COR-L47 (cell line): ENCODE results near the gene BCL2L1.

Source experiments
- DNase-seq: peaks from one replicate; lab custom pipeline; 2025; lab: John Stamatoyannopoulos, UW

BCL2L1 gene

DNA sequence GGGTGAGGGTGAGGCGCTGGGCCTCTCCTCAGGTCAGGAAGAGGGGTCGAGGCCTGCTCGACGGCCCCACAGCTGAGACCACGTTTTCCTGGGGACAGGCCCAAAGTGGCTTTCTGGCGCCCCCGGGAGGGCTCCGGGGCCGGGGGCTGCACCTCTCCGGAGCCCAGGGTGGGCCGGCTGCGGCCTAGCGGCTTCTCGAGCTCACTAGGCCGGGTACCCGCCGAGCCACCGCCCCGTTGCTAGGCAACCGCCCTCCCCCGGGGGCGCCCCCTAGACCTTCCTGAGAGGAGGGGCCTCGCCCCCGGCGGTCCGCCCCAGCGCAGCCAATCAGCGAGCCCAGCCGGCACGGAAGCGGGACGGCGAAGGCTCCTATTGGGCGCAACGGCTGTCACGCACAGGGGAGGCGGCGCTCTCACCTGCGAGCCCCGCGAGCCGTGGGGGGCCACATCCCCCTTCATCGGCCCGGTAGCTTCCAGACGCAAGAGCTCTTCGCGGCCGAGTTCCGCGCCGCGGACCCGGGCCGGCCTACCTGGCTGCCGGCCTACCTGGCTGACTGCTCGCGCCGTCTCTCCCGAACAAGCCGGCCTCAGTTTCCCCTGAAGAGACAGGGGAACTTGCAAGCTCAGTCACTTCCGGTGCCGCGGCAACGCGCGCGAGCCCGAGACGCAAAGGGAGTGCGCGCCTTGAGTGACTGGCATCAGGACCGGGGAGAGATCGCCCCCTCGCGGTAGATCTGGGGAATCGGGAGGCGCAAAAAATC lies 831 bp upstream of the BCL2L1 start:
- peak; percentile 98 for DNase-seq

DNA sequence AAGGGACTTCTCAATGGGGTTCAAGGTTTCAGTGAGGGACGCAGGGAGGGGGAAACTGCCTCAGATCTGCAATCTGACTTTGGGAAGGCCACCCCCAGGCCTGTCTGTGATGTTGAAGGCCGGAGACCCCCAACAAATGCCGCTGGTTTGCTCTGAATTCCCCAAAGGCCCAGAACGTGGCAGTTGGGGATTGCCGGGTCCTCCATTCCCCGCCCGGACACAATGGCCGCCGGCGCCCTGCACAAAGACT lies 326 bp upstream of the BCL2L1 start:
- no peak for DNase-seq

DNA sequence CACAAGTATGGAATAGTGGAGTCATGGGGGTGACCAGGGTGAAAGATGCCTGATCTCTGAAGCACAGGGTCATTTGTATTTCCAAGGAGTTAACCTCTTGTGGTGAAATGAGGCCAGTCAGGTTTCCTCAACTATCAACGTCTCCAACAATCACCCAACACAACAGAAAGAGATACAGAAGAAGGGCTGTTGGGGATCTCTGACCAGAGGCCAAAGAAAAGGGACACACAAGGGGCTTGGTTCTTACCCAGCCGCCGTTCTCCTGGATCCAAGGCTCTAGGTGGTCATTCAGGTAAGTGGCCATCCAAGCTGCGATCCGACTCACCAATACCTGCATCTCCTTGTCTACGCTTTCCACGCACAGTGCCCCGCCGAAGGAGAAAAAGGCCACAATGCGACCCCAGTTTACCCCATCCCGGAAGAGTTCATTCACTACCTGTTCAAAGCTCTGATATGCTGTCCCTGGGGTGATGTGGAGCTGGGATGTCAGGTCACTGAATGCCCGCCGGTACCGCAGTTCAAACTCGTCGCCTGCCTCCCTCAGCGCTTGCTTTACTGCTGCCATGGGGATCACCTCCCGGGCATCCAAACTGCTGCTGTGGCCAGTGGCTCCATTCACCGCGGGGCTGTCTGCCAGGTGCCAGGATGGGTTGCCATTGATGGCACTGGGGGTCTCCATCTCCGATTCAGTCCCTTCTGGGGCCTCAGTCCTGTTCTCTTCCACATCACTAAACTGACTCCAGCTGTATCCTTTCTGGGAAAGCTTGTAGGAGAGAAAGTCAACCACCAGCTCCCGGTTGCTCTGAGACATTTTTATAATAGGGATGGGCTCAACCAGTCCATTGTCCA lies 1.0 kb downstream of the BCL2L1 start:
- DNase-seq: peak; percentile 28

DNA sequence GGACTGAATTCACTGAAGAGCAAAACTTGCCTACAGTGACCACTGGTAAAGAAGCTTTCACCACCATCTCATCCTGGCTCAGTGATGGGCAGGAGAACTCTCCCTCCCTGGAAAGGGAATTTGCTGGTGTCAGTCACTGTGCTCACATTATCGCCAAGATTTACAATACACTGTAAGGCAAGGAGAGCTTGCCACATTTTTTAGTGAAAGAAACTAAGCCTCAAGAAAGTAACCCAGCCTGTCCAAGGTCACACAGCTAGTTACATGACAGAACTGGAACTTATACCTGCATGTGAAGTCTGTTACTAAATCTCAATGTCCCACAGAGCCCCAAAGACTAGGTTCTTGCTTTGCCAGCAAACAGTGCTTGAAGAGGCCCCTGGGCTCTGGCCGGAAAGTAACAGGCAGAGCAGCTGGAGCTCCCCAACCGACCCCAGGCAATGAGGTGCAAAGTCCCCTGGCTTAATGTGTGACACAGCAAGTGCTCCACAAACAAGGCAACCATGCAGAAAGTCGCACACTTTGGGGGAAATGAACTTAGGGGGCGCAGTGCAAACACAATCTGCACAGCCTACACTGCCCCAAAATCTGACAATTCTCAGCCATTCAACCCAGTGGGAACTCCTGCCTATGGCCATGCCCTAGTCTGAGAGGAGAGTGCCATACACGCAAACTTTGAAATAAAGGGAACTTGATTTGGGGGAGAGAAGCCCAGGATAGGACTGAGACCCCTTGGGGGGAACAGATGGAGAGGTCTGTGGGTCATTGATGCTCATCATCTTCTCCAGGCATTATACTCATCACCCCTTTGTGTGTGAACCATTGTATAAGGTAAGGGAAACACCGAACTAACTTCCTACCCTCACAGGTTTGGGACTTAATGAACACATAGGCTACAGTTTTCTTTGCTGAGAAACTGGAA lies 1.9 kb downstream of the BCL2L1 start:
- DNase-seq: no peak

DNA sequence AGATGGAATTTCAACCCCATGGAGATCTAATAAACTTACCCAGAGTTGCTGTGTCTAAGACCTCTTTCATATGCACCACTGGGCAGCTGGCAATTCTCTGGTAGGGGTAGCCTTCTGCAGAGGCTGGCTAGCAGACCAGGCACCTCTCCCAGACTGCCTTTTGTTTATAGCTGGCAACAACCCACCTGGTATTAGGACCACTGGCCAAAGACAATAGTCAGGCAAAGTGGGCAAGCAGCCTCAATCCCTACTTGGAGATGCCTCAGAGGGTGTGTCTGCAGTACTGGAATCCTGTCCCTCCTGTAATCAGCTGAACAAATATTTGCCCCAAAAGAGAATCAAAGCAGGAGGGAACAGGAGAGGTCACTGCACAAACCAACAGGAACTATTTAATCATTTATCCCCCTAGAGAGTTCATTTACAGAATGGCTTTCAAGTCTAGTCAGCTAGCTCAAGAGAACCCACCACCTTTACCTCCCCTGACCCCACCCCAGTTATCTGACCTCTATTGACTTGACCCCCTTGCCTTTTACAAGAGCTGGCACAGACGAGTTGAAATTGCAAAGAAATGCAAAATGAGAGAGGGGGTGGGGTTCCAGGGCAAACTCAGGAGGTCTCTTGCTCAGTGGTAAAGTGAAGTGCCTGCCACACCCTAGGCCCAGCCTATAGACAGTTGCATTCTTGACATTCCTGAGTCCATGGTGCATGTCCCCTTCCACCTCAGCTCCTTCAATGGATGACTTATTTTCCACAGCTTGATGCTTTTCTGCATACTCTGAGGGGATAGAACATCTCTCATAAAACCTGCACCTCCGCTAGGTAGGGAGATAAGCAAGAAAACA lies 2.8 kb downstream of the BCL2L1 start:
- DNase-seq: peak; percentile 43

DNA sequence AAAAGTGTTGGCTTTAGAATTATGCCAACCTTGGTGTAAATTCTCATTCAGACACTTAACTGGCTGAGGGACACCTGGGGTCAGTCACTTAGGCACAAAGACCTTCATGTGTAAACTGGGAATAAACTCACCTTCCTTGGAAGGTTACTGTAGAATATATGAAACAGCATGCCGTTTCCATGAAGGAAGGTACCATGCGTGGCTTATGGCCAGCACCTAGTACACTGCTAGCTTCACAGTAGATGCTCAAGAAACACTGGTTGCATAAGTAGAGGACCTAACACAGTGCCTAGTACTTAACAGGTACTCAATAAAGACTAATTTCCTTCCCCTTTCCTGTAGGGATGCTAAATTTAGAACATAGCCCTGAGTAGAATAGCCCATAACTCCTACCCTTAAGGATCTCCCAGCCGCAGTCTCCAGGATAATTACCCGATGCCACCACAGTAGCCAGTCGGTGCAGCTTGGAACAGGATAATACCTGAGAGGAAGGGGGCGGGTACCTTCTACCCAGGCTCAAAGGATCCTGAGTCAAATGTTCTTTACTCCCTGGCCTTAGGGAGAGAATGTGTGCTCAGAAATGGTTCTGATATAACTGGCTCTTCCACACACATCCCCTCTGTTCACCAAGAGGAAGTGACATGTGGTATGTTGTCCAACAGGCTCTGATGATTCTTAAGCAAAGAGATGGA lies 3.6 kb downstream of the BCL2L1 start:
- peak; percentile 22 for DNase-seq

DNA sequence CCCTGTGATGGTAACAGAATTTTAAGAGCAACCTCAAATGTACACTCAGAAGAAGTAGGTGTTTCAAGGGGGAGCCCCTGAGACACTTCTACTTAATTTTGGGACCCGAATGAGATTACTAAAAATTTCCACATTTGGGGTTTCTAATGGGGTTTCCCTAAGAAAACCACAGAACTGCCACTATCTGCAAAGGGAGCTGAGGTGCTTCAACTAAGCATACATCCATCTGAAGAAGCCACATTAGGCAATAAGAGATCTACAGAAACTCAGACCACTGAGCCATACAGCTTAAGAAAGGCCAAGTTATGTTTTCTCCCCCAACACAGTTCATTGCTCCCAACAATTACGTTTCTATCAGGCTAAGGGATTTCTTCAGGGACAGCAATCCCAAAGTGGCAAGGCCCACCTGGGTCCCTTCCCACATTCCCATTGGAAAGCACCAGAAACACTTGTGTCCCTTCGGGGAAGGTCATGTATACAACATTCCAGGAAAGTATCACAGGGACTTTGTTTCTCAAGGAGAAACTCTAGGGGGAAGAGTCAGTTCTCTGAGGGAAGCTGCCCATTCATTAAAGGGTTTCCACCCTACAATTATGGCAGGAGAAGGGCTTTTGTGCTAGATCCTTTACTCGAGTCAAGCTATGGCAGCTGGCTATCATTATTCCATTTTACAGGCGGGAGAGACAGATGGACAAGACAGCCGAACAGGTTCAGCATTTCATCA lies 5.0 kb downstream of the BCL2L1 start:
- DNase-seq: no peak

DNA sequence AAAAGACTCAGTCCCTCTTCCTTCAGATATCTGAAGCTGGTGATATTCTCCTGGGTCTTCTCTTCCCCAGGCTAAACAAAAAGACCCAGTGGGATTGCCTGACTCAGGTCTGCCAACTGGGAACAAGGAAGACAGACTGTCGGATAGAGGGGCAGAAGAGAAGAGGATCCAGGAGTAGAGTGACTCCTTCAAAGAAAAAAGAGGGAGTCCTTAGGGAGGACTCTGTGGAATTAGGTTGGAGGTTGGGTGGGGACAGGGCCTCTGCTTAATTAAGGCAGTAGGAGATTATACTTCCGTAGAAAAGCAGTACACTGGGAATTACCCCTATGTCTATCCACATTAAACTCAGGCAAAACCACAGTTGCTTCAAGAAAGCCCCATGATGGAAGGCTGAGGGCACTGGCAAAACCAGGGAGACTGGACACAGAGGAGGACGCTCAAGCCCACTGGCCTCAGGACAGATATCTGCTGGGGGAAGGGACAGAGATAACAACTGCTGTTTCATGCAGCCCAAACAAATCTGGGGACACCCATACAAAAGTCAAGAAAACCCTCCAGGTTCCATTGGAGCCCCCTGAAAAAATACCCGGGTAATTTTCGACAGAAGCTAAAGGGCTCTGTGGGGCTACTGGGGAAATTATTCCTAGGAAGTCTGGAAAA lies 5.7 kb downstream of the BCL2L1 start:
- no peak for DNase-seq

DNA sequence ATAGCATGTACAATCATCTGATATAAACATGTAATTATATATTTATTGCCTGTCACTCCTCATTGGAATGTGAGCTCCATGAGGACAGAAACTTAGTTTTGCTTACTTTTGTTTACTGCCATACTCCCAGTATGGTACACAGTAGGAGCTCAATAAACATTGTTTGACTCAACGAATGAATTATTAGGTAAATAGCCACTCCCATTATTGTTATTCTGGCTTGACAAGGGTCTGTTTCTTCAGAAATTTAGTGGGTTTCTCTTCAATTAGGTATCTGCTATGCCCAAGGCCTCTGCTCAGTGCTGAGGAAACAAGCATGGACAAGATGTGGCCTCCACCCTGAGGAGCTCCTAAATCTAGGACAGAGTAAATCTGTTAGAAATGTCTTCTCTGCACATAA lies 6.3 kb downstream of the BCL2L1 start:
- DNase-seq: no peak

DNA sequence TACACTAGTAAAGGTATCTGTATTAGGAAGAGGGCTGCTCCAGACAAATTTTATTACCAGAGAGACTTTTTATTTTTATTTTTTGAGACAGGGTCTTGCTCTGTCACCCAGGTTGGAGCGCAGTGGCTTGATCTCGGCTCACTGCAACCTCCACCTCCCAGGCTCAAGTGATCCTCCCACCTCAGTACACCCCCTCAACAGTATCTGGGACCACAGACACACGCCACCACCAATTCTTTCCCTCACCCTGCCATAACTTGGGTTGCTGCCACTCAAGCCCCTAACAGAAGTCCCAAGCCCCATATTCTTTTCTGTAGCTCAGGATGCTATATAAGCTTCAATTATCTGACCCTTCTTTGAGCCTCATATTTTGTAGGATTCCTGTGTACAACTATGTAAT lies 6.9 kb downstream of the BCL2L1 start:
- no peak for DNase-seq

DNA sequence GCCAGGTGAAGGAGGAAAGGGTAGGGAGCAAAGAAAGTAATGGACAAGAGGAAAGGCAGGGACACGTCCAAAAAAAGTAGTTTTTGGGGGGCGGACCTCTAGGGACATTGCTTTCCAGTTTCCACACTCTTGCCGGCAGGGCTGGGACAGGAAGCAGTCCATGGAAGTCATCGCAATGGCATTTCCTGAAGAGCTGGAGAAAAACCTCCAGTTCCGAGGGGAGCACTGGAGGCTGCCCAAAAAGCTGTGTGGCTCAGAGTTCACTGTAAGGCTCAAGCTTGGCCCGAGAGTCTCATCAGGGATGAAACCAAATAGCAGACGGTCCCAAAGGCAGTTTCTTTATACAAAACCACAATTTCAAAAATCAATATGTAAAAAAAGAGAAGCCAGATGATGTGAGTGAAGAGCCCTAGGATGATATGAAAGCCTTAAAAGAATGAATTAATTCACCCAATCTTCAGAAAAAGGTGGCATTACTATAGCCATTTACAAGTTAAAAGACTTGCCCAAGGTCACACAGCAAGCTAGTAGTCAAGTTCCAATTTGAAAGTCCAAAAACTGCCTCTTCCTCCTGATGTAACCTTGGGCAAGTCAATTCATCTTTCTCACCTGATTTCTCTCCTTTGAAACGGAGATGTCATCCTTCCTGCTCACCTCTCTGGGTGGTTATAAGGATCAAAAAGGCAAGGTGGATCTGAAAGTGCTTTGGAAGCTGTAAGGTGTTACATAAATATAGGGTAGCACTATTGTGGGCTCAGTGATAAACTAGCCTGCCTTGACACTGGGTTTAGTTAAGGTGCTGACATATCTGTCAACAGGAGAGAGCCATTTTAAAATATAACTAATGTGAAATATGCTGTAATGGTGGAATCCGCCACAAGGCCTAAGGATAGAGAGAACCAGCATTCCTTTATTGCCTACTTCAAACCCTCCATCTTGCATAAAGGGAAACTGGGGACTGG lies 9.1 kb downstream of the BCL2L1 start:
- no peak for DNase-seq

DNA sequence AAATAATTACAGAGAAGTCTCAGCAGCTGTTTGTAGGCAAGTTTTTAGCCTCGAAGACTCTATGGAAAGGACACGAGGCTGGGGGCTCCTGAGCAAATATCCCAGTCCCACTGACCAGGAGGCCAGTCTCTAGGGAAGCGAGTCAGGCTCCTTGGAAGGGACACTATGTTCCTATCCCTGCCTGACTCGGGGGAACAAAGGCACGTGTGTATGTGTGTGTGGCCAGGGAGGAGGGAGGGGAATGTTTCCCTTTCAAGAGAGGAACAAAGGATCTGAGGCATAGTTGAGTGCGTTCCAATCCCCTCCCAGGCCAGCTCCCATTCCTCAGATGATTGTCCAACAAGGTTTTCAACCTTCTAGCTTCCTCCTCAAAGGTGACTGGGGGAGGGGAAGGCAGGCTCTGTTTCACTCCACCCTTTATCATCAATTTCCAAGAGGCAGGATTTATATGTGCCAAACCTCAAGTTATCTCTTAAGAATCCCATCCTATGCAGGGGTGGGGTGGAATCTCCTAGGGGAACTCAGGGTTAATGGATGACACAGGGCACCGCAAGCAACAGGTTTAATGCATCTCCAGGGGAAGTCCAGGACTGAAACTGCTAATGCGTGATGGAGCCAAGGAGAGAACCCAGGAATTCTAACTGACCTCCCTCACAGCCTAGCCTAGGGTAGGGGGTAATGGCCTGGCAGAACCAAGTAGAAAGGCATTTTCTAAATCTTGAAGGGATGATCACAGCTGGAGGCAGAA lies 9.9 kb downstream of the BCL2L1 start:
- DNase-seq: peak; percentile 63

DNA sequence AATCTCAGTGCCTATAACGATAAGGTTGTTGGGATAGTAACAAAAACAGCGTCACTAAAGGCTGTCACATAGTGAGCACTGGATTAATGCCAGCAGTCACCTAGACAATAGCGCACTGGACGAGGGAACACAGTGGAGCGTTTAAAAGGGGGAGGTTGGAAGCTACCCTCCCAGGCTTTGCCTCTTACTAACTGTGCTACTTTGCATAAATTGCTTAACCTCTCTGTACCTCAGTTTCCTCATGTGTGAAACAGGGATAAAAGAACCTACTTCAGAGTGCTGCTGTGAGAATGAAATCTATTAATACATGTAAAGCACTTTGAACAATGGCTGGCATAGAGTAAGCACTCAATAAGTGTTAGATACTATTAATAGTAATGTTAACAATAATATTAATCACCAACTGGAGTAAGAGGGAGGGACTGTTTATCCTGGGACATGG lies 10.5 kb downstream of the BCL2L1 start:
- peak; percentile 87 for DNase-seq

DNA sequence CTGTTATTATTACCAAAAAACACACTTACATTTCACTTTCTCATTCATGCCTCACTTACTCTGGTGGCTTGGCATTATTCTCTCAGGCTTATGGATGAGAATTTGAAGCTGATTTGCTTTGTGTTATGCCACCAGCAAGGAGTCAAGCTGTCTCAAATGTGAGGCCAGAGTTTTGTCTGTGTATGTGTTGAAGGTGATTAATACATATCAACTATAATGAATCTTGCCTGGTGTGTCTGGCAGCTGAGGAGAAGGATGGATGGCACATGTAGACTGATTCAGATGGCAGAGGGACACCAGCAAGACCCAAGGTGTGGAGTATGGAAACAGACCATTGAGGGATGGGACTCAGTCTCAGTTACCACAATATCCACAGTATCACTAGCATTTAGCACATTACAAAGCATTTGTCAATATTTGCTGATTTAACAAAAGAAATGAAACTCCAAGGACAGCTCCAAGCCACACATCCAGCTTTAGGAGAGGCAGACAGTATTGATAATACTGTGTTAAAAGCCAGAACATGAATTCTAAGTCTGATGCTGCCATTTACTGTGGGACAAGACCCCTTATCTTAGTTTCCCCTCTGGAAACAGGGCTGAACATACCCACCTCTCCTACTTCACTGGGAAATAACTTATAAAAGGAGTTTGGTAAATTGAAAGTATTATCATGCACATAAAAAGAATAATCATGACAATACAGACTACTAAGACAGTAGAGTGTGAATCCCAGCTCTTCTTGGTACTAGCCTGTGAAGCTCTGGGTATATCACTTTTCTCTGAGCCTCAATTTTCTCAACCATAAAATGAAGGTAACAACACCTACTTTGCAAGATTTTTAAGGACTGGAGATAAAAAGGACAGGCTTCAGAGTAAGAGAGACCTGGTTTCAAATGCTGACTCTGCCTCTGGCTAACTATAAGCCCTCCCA lies 11.2 kb downstream of the BCL2L1 start:
- peak; percentile 20 for DNase-seq

DNA sequence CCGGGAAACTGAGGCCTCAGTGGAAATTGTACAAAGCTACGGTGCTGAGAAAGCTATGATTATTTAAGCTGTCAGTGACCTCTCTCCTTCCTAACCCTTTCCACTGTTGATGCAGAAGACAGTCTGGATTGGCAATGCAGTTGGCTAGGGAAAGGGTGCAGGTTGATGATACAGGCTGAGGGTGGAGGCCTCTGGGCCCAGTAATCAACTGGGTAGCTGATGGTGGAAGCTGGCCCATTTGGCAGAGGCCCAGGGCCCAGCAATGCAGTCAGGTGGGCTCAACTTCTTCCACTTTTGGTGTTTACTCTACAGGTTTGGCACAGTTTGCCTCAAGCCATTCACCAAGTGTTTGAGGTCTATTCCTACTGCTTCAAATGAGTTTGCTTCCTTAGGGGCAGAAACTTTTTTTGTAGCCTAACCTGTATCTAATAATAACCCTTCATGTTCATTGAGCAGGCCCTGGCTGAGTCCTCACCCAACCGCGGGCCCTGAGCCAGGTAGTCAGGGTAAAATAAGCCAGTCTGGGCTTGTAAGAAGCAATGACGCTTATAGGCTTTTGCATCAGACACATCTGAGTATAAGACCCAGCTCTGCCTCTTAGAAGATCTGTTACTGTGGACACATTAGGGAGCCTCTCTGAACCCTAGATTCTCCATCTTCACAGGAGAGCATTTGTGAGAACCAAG lies 12.1 kb downstream of the BCL2L1 start:
- DNase-seq: peak; percentile 21

DNA sequence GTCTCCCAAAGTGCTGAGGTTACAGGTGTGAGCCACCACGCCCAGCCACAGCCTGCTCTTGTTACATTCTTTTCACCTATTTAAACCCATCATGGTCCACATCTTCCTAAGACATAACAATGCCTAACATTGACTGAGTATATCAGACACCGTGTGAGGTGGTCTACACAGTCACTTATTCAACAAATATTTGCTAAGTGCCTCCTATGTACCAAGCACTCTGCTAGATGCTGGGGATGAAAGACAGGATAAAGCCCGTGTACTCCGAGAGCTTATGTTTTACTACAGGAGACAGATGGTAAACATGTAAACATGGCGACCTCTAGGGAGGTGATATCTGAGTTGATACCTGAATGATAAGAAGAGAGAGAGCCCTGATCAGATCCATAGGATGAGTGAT lies 12.7 kb downstream of the BCL2L1 start:
- DNase-seq: no peak
